ENCODE results near the gene ZBTB12.
"Not testable (repeated sequence)": the region's sequence is repeated elsewhere in the genome, so short reads cannot be mapped to it uniquely, and the experiment has no call there.

The ZBTB12 gene, protein sequence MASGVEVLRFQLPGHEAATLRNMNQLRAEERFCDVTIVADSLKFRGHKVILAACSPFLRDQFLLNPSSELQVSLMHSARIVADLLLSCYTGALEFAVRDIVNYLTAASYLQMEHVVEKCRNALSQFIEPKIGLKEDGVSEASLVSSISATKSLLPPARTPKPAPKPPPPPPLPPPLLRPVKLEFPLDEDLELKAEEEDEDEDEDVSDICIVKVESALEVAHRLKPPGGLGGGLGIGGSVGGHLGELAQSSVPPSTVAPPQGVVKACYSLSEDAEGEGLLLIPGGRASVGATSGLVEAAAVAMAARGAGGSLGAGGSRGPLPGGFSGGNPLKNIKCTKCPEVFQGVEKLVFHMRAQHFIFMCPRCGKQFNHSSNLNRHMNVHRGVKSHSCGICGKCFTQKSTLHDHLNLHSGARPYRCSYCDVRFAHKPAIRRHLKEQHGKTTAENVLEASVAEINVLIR

DNA sequence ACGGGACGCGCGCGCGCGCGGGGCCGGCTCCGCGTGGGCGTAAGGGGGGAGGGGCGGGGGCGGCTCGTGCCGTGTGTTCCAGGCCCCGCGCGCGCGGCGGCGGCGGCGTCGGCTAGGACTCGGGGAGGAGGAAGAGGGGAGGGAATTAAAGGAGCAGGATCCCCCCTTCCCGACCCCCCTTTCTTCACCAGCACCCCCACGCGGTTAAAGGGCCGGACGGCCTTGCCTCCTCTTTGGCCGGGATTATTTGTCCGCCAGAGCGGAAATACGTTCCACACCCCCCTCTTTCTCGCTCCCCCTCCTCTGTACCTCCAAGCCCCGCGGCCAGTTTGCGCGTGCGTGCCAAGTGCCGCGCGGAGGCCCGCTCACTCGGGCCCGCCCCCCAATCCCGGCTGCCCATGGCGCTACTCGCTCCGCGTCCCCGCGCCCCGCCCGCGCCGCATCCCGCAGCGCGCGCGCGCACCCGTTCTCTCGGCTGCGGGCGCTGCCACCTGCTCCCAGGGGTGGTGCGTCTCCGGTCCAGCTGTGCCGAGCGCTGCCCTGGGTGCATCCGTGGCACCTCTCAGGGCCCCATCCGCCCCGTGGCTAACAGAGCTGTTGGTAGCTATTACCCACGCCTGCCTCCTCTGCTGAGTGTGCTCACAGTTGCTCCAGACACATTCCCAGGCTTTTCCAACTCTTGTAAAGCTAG lies at the start of gene ZBTB12:
ZBTB12 (minus strand) TSS at position 134 of the 691 bp plus-strand sequence. CDS start 781 bp downstream, outside the sequence.
- peak; percentile 97 for DNase-seq

DNA sequence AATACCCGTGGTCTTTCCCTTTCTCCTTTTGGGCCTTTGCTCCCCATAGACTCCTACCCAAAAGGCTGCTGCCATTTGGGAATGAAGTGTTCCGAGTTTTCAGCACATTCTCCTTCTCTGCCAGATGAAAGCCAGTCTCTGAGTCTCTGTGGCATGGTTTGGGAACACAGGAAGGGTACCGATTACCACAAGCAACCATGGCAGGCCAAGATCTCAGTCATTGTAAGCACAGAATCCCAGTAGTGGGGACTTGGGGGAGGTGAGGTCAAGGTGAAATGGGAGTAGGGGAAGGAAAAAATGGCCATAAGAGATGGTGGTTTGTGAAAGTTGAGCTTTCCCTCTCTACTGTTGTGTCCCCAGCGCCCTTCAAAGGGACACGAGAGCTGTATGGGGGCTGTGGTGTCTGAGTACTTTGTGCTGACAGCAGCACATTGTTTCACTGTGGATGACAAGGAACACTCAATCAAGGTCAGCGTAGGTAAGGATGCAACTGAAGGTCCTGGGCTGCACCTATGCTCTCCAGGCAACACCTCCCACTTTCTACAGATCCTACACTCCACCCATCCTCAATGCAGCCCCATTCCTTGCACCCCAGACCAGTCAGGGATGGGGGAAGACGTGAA lies 48.2 kb upstream of the ZBTB12 start:
- DNase-seq = no peak

DNA sequence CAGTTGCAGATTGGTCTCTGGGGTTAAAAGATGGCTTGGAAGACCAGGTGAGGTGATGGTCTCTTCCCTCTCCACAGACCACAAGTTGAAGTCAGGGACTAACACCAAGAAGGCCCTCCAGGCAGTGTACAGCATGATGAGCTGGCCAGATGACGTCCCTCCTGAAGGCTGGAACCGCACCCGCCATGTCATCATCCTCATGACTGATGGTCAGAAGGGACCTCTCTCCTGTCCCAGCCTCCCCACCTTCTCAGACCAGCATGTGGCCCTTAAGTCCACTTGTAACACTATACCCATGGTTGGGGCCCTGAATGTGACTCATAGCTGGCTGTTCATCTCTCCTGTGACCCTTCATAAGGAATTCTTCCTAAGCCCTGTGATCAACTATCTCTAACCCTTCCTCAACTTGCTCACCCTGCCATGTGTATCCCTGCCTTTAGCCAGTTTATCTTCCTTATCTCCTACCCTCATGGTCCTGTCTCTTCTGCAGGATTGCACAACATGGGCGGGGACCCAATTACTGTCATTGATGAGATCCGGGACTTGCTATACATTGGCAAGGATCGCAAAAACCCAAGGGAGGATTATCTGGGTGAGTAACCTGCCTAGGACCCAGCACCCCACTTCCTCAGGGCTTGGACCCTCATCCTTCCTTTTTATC lies 47.0 kb upstream of the ZBTB12 start:
- DNase-seq = no peak

DNA sequence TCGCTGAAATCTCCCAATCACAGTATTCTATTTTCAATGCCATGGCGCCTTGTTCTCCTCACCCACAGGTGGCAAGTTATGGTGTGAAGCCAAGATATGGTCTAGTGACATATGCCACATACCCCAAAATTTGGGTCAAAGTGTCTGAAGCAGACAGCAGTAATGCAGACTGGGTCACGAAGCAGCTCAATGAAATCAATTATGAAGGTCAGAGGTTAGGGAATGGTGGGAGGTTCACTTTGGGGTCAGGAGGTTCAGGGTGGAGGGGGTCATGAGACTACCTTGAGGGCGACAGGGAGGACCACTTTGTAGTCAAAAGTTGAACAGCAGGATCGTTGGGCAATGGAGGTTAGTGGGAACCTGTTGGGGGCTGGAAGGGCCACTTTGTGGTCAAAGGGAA lies 46.4 kb upstream of the ZBTB12 start:
- no peak for DNase-seq

DNA sequence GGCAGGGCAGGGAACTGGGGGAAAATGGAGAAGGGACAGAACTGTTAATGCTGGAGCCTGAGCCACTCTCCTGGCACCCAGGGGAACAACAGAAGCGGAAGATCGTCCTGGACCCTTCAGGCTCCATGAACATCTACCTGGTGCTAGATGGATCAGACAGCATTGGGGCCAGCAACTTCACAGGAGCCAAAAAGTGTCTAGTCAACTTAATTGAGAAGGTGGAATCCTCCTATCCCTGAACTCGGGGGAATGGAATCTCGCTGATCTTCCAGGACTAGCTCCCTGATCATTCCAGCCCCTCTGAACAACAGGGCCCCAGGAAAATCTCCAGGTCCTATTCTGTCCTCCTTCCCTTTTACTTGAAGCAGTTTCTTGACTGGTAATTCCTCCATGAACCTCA lies 46.0 kb upstream of the ZBTB12 start:
- DNase-seq = no peak

DNA sequence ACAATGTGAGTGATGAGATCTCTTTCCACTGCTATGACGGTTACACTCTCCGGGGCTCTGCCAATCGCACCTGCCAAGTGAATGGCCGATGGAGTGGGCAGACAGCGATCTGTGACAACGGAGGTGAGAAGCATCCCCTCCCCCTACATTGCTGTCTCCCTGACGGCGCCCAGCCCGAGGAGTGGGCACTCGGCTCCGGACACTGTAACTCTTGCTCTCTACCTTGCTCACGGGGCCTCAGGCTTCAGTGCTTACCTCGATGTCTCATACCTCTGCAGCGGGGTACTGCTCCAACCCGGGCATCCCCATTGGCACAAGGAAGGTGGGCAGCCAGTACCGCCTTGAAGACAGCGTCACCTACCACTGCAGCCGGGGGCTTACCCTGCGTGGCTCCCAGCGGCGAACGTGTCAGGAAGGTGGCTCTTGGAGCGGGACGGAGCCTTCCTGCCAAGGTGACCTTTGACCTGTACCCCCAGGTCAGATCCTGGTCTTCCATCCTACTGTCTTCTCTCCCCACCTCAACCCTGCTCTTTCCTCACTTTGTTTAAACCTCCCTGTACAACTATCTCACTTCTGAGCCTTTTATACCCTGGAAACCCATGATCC lies 45.3 kb upstream of the ZBTB12 start:
- DNase-seq = no peak

DNA sequence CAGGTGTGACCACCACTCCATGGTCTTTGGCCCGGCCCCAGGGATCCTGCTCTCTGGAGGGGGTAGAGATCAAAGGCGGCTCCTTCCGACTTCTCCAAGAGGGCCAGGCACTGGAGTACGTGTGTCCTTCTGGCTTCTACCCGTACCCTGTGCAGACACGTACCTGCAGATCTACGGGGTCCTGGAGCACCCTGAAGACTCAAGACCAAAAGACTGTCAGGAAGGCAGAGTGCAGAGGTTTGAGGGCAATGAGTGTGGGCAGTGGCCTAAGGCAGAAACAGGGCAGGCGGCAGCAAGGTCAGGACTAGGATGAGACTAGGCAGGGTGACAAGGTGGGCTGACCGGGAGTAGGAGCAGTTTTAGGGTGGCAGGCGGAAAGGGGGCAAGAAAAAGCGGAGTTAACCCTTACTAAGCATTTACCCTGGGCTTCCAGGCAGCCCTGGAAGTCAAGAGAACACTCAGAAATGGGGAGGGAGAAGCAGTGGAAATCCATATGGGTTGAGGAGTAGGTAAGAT lies 44.5 kb upstream of the ZBTB12 start:
- no peak for DNase-seq

DNA sequence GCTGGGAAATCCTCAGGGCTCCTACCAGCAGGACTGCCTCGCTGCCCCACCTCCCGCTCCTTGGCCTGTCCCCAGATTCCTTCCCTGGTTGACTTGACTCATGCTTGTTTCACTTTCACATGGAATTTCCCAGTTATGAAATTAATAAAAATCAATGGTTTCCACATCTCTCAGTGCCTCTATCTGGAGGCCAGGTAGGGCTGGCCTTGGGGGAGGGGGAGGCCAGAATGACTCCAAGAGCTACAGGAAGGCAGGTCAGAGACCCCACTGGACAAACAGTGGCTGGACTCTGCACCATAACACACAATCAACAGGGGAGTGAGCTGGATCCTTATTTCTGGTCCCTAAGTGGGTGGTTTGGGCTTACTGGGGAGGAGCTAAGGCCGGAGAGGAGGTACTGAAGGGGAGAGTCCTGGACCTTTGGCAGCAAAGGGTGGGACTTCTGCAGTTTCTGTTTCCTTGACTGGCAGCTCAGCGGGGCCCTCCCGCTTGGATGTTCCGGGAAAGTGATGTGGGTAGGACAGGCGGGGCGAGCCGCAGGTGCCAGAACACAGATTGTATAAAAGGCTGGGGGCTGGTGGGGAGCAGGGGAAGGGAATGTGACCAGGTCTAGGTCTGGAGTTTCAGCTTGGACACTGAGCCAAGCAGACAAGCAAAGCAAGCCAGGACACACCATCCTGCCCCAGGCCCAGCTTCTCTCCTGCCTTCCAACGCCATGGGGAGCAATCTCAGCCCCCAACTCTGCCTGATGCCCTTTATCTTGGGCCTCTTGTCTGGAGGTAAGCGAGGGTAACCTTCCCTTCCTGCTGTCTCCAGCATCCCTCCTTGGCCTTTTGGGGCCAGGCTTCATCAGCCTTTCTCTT lies 43.9 kb upstream of the ZBTB12 start, which contains the start of gene CFB:
CFB (plus strand) TSS at position 589 of the 863 bp plus-strand sequence; CDS start at position 716, 127 bp downstream.
- no peak for DNase-seq

DNA sequence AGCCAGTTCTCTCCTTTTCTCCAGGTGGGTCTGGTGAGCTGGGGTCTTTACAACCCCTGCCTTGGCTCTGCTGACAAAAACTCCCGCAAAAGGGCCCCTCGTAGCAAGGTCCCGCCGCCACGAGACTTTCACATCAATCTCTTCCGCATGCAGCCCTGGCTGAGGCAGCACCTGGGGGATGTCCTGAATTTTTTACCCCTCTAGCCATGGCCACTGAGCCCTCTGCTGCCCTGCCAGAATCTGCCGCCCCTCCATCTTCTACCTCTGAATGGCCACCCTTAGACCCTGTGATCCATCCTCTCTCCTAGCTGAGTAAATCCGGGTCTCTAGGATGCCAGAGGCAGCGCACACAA lies 43.2 kb upstream of the ZBTB12 start:
- no peak for DNase-seq

DNA sequence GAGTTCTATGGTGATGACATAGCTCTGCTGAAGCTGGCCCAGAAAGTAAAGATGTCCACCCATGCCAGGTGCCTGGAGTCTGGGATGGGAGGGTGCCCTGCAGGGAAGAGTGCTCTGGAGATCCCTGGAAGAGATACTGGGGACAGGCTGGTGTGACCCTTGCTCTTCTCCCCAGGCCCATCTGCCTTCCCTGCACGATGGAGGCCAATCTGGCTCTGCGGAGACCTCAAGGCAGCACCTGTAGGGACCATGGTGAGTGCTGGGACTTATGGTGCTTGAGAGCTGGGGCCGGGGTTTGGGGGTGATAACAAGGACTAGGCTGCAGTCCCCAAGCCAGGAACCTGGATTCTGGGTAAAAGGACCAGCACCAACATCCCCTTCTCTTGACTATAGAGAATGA lies 41.9 kb upstream of the ZBTB12 start:
- DNase-seq = no peak

DNA sequence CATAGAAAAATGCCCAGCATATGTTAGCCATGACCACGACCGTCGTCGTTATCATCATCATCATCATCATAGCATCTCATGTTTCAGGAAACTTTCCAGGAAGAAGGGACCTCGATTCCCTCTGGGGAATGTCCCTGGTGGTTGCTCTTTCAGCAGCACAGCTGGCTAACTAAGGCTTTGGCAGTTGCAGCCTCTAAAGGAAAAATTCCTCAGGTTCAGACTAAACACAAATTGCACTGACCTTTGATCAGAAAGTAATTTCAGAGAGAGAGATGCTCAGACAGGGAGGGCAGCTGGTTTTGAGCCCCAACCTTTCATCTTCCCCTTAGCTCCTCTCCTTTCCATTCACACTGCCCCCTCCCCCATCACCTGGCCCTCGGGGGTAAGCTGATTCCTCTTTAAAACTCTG lies 38.4 kb upstream of the ZBTB12 start:
- no peak for DNase-seq

DNA sequence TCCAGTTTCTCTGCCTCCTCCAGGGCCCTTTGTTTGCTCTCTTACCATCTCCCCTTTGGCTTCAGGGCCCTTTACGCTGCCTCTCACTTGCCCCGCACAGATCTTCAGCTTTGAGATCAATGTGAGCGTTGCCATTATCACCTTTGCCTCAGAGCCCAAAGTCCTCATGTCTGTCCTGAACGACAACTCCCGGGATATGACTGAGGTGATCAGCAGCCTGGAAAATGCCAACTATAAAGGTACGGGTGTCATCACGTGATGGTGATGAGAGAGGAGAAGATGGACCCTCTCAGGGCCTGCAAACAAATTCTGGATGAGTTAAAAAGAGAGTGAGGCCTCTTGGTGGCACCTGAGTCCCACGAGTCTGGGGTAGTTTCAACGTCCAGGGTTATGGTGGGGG lies 33.9 kb upstream of the ZBTB12 start:
- no peak for DNase-seq

DNA sequence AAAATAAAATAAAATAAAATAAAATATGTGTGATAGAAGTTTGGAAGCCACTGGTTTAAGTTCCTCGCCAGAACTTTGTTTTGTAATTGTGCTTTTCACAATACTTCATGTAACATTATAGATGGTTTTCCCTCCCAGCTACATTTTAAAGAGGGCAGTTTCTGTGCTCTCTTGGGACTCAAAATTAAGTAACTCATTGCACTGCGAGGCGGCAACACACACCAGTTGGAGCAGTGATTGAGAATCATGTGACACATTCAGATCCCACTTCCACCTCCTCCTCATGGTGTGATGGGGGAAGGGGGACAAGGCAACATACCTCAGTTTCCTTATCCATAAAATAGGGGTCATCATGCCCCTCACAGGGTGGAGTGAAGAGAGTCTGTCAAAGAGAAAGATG lies 33.1 kb upstream of the ZBTB12 start:
- no peak for DNase-seq

DNA sequence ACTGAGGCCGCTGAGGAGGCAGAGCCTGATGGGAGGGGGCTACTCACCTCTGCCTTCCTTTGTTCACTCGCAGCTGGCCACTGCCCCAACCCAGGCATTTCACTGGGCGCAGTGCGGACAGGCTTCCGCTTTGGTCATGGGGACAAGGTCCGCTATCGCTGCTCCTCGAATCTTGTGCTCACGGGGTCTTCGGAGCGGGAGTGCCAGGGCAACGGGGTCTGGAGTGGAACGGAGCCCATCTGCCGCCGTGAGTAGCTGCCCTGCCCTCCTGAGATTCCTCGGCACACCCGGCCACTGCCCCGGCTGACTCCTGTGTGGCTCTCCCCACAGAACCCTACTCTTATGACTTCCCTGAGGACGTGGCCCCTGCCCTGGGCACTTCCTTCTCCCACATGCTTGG lies 31.7 kb upstream of the ZBTB12 start:
- no peak for DNase-seq

DNA sequence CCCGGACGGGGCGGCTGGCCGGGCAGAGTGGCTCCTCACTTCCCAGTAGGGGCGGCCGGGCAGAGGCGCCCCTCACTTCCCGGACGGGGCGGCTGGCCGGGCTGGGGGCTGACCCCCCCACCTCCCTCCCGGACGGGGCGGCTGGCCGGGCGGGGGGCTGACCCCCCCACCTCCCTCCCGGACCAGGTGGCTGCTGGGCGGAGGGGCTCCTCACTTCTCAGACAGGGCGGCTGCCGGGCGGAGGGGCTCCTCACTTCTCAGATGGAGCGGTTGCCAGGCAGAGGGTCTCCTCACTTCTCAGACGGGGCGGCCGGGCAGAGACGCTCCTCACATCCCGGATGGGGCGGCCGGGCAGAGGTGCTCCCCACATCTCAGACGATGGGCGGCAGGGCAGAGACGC lies 30.3 kb upstream of the ZBTB12 start:
- DNase-seq = not testable (repeated sequence)

DNA sequence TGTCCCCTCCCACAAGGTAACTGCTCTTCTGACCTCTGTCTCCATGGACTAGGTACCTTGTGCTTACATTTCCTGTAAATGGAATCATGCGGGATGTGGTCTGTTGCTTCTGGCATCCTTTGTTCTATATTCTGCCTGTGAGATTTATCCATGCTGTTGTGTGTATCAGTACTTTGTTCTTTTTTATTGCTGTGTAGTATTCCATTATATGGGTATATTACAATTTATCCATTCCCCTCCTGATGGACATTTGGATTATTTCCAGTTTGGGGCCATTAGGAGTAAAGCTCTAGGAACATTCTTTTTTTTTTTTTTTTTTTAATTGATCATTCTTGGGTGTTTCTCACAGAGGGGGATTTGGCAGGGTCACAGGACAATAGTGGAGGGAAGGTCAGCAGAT lies 29.1 kb upstream of the ZBTB12 start:
- DNase-seq = no peak

DNA sequence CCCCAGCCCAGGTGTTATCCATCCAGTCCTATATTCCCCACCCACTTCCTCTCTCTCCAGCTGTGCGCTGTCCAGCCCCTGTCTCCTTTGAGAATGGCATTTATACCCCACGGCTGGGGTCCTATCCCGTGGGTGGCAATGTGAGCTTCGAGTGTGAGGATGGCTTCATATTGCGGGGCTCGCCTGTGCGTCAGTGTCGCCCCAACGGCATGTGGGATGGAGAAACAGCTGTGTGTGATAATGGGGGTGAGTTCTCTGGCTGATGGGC lies 26.7 kb upstream of the ZBTB12 start:
- DNase-seq = no peak

DNA sequence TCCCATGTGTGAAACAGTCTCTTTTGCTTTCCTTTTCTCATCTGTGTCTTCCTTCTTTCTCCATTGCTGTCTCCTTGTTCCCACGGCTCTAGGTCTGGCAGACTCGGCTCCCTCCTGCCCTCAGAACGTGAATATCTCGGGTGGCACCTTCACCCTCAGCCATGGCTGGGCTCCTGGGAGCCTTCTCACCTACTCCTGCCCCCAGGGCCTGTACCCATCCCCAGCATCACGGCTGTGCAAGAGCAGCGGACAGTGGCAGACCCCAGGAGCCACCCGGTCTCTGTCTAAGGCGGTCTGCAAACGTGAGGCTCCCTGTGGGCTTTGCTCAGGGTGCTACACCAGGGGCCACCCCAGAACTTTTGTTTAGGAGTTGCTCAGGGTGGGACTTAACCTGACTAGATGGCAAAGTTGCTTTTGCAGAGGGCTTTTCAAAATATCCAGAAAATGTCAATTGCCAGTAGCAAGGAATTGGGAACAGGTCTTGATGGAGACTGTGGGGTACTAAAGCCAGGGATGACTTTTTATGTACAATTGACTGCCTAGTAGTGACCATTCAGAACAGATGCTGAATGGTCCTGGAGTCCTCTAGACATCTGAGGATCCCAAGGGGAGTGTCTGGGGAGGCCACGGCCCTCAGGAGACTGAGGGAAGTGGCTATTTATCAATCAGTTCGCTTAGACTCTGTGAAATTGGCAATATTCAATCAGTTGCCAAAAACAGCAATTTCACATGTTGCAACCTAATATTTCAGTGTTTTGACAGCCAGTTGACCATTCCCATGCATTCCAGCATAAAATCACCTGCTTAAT lies 26.2 kb upstream of the ZBTB12 start:
- no peak for DNase-seq

DNA sequence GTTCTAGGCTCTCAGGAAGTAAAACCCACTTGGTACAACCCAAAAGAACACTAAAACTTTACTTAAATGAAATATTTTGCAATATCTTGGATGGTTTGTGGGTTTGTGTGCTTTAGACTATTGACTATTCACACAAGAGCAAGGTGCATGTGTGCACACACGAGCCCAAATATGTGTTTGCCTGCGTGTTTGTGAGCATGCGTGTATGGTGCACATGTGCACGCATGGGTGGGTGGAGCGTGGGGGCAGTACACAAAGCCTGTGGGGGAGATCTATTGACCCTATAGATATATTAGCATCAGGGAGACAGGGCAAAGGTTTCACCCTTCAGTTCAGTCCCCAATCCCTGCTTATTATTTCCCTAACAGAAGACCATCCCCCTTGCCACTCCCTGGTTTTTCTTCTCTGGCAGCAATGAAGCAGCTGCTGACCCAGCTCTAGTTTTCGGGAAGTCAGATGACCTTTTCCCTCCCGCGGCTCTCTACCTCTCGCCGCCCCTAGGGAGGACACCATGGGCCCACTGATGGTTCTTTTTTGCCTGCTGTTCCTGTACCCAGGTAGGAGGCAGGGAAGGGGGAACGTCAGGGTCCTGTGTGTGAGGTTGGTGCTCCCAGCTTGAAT lies 25.5 kb upstream of the ZBTB12 start, which contains the start of gene C2:
C2 (plus strand) TSS at position 476 of the 621 bp plus-strand sequence; CDS start at position 512, 36 bp downstream.
- no peak for DNase-seq

DNA sequence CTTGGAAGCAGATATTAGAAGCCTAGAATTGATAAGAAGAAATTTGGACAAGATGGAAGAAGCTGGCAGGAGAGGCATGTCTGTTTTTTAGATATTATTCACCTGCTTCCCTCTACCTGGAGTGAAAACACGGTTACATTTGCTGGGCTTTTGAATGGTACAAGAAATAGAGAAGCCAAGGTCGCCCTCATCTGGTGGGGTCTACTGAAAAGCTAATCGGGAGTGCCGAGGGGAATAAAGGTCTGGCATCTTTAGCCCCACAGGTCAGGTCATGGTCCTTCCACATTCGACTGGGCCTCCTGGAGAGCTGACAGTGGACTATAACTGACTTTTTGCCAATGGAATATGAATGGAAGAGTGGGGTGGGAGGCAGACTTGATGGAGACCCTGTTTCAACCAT lies 21.1 kb upstream of the ZBTB12 start:
- no peak for DNase-seq
